ENCODE results near the gene LARP4.
"Not testable (repeated sequence)": the region's sequence is repeated elsewhere in the genome, so short reads cannot be mapped to it uniquely, and the experiment has no call there.

LARP4 gene

GRCh38 chr12:50483488-50483887 is 82.8 kb downstream of the LARP4 start:
- DNase-seq, result no peak

- no peak for DNase-seq
Measured at GRCh38 chr12:50488801-50489200, 88.1 kb downstream of the LARP4 start.

GRCh38 chr12:50498119-50498518 is 97.4 kb downstream of the LARP4 start:
- DNase-seq, result not testable (repeated sequence)

GRCh38 chr12:50504798-50505674 is 104.4 kb downstream of the LARP4 start, which contains the start of gene DIP2B:
TSS of gene DIP2B (plus strand) at chr12:50504985. CDS start at chr12:50505141, 156 bp downstream.
- peak; percentile 80 for DNase-seq

GRCh38 chr12:50505675-50506530 is 105.2 kb downstream of the LARP4 start:
- no peak for DNase-seq

- DNase-seq, result no peak
Measured at GRCh38 chr12:50506753-50507473, 106.2 kb downstream of the LARP4 start.

GRCh38 chr12:50507474-50507838 is 106.8 kb downstream of the LARP4 start:
- no peak for DNase-seq

- DNase-seq, result no peak
Measured at GRCh38 chr12:50507930-50508329, 107.2 kb downstream of the LARP4 start.

- DNase-seq, result no peak
Measured at GRCh38 chr12:50508414-50508813, 107.7 kb downstream of the LARP4 start.

GRCh38 chr12:50508970-50509663 is 108.4 kb downstream of the LARP4 start:
- no peak for DNase-seq

- DNase-seq, result no peak
Measured at GRCh38 chr12:50514526-50515276, 114.0 kb downstream of the LARP4 start.

GRCh38 chr12:50515587-50515986 is 114.9 kb downstream of the LARP4 start:
- no peak for DNase-seq

- DNase-seq, result no peak
Measured at GRCh38 chr12:50517421-50518048, 116.8 kb downstream of the LARP4 start.

GRCh38 chr12:50518090-50518489 is 117.4 kb downstream of the LARP4 start:
- no peak for DNase-seq

- no peak for DNase-seq
Measured at GRCh38 chr12:50519353-50519752, 118.7 kb downstream of the LARP4 start.

GRCh38 chr12:50520416-50521207 is 119.9 kb downstream of the LARP4 start:
- DNase-seq, result no peak

- not testable (repeated sequence) for DNase-seq
Measured at GRCh38 chr12:50521781-50522180, 121.1 kb downstream of the LARP4 start.

GRCh38 chr12:50523772-50524171 is 123.1 kb downstream of the LARP4 start:
- no peak for DNase-seq

GRCh38 chr12:50524621-50525020 is 123.9 kb downstream of the LARP4 start:
- no peak for DNase-seq

- DNase-seq, result no peak
Measured at GRCh38 chr12:50525422-50525821, 124.7 kb downstream of the LARP4 start.

Data from NCI-H510A (cell line).